Measurements from ENCODE around the gene PRLR. TPM values are rescaled to one million over a fixed set of nuclear protein-coding genes. Genes with fewer than 3 reads are reported as not detected.

PRLR gene
- total and polyA plus RNA-seq, 8 donors: 0.61 to 16.6 (median 8.1) TPM

- Histone ChIP-seq H3K27ac (no peak overlapping the region), H3K27me3 (no peaks in the 10 kb centered on the region), H3K4me3 (no peak overlapping the region), H3K9me3 (no peaks in the 10 kb centered on the region), H3K36me3 (no peaks in the 10 kb centered on the region), H3K4me1 (peaks cover 12 to 18% (median 13%) of the 10 kb centered on the region in 3 donors)
- ATAC-seq: peak in 2 of 4 donors; percentile 49 to 50
- TF ChIP-seq, protein P1, sequence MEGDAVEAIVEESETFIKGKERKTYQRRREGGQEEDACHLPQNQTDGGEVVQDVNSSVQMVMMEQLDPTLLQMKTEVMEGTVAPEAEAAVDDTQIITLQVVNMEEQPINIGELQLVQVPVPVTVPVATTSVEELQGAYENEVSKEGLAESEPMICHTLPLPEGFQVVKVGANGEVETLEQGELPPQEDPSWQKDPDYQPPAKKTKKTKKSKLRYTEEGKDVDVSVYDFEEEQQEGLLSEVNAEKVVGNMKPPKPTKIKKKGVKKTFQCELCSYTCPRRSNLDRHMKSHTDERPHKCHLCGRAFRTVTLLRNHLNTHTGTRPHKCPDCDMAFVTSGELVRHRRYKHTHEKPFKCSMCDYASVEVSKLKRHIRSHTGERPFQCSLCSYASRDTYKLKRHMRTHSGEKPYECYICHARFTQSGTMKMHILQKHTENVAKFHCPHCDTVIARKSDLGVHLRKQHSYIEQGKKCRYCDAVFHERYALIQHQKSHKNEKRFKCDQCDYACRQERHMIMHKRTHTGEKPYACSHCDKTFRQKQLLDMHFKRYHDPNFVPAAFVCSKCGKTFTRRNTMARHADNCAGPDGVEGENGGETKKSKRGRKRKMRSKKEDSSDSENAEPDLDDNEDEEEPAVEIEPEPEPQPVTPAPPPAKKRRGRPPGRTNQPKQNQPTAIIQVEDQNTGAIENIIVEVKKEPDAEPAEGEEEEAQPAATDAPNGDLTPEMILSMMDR (IDR thresholded peaks at IDR 0.05): peak in 2 of 4 donors; percentile 25 to 30
- intact Hi-C loops (cut with DNase I): no loop called here
- FAIRE-seq: no peak
- WGBS, 2 donors: 70 to 73% methylated on average over 5 of the region's 5 CpGs
- peak in 2 of 6 donors; percentile 39 to 50 for DNase-seq
Observed at GRCh38 chr5:35202319-35203111, 27.8 kb downstream of the PRLR start.

- Histone ChIP-seq H3K27ac (no peak overlapping the region), H3K4me1 (peaks cover 13 to 19% (median 14%) of the 10 kb centered on the region in 3 donors), H3K9me3 (no peaks in the 10 kb centered on the region), H3K27me3 (no peaks in the 10 kb centered on the region), H3K36me3 (no peaks in the 10 kb centered on the region), H3K4me3 (no peak overlapping the region)
- ATAC-seq (no peak), FAIRE-seq (no peak), DNase-seq (no peak)
- TF ChIP-seq, protein P1 (IDR thresholded peaks at IDR 0.05): no peak
- intact Hi-C loops (cut with DNase I): no loop called here
- WGBS, 2 donors: 93% methylated on average over 2 of the region's 2 CpGs
Observed at GRCh38 chr5:35201291-35201690, 29.0 kb downstream of the PRLR start.

GRCh38 chr5:35199886-35200285 lies 30.4 kb downstream of the PRLR start:
- peaks cover 13 to 19% (median 14%) of the 10 kb centered on the region in 3 donors for H3K4me1 ChIP-seq
- no peak for ATAC-seq
- H3K36me3 ChIP-seq: no peaks in the 10 kb centered on the region
- DNase-seq: no peak
- TF ChIP-seq, protein P1 (IDR thresholded peaks at IDR 0.05): no peak
- no peaks in the 10 kb centered on the region for H3K9me3 ChIP-seq
- no peak overlapping the region for H3K27ac ChIP-seq
- no peaks in the 10 kb centered on the region for H3K27me3 ChIP-seq
- intact Hi-C loops (cut with DNase I): loop anchor here in 2 of 3 donors (10.0 kb wide), 1 partner anchor 105 kb away; no protein-coding TSS in a partner anchor
- WGBS, 2 donors: 88 to 91% methylated on average over 3 of the region's 3 CpGs
- H3K4me3 ChIP-seq: no peak overlapping the region
- FAIRE-seq: no peak

DNA sequence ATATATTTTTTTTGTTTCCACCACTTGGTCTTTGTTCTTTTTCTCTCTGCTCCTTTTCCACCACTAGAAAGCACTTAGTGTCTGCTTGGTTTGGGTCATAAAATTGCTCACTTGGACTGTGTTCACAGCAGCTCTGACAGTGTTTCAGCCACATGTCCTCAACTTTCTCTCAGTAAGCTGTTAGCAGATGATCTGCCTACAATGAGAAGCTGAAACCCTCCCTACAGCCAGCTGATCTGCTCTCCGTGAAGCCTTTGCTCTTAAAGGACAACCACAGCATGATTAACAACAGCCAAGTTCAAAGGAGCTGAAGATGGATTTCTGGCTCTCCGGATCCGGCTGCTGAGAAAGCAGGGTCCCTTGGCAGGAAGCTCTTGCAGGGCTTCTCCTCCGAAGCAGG lies 31.6 kb downstream of the PRLR start:
- no peak overlapping the region for H3K4me3 ChIP-seq
- H3K27ac ChIP-seq: peak overlapping the region in 2 of 4 donors; percentile 10 to 31
- intact Hi-C loops (cut with DNase I): loop anchor here in 2 of 3 donors (10.0 kb wide), 1 partner anchor 104 kb away; no protein-coding TSS in a partner anchor
- H3K27me3 ChIP-seq: no peaks in the 10 kb centered on the region
- 43 to 50% methylated on average over 4 of the region's 4 CpGs for WGBS, 2 donors
- TF ChIP-seq, protein P1 (IDR thresholded peaks at IDR 0.05): no peak
- no peak for DNase-seq
- H3K4me1 ChIP-seq: peaks cover 13 to 19% (median 14%) of the 10 kb centered on the region in 3 donors
- ATAC-seq: peak in 2 of 4 donors; percentile 1 to 3
- FAIRE-seq: no peak
- no peaks in the 10 kb centered on the region for H3K36me3 ChIP-seq
- H3K9me3 ChIP-seq: no peaks in the 10 kb centered on the region

- Histone ChIP-seq H3K27ac (peak overlapping the region in 2 of 4 donors; percentile 10 to 31), H3K36me3 (no peaks in the 10 kb centered on the region), H3K9me3 (no peaks in the 10 kb centered on the region), H3K4me3 (no peak overlapping the region), H3K4me1 (peaks cover 13 to 19% (median 14%) of the 10 kb centered on the region in 3 donors), H3K27me3 (no peaks in the 10 kb centered on the region)
- WGBS, 2 donors: 1 to 3% methylated on average over 5 of the region's 5 CpGs
- DNase-seq (peak; percentile 72 to 90 (median 87)), FAIRE-seq (no peak), ATAC-seq (peak; percentile 96 to 98 (median 97))
- intact Hi-C loops (cut with DNase I): loop anchor here in 2 of 3 donors (10.0 kb wide), 1 partner anchor 103 kb away; no protein-coding TSS in a partner anchor
- TF ChIP-seq, protein P1 (IDR thresholded peaks at IDR 0.05): no peak
Observed at GRCh38 chr5:35198075-35198474, 32.2 kb downstream of the PRLR start.
